Right atrium auricular region (tissue), 2 donors: ENCODE measurements around the gene COL1A1. TPM values are rescaled to one million over a fixed set of nuclear protein-coding genes. Genes with fewer than 3 reads are reported as not detected.

Source experiments
- DNase-seq: peaks from one replicate; pipeline ENCODE4 v3.0.0-alpha.2; 2019; ENCODE audit warnings: low spot score
- H3K27ac ChIP-seq, 2 donors: fragments of 200-600 bp; sonication (generic); 1 replicate in 1 of 2; 2 replicates in 1 of 2; pipeline ENCODE4 v1.5.1; 2016 to 2019
- H3K27me3 ChIP-seq, 2 donors: fragments of 200-600 bp; sonication (generic); one replicate each; pipeline versions ENCODE4 v1.5.1 to v1.6.0; 2017 to 2019
- H3K36me3 ChIP-seq: fragments of 200-600 bp; sonication (generic); one replicate; pipeline ENCODE4 v1.5.1; 2016
- H3K4me1 ChIP-seq, 2 donors: fragments of 200-600 bp; sonication (generic); one replicate each; pipeline versions ENCODE4 v1.5.1 to v1.6.0; 2017 to 2019
- H3K4me3 ChIP-seq, 2 donors: fragments of 200-600 bp; sonication (generic); 1 replicate in 1 of 2; 2 replicates in 1 of 2; pipeline ENCODE4 v1.5.1; 2017 to 2019; ENCODE audit warnings: mild to moderate bottlenecking in 1 of 2, moderate library complexity in 1 of 2
- H3K9me3 ChIP-seq, 2 donors: fragments of 200-600 bp; sonication (generic); one replicate each; pipeline ENCODE4 v1.5.1; 2019
- CTCF ChIP-seq, 2 donors: fragments of 200-600 bp; sonication (generic); IDR thresholded peaks; one replicate each; pipeline ENCODE4 v1.5.1; 2019; ENCODE audit warnings: antibody characterized with exemption in 2 of 2
- total RNA-seq, 2 donors: library from RNA; depleted of rRNA; stranded (reverse); fragments of >200 nt; gene quantifications; one replicate each; pipeline ENCODE4 v1.1.0, GENCODE V29; 2016

Gene COL1A1
- total RNA-seq, 2 donors from 2014 or later = 19.8 to 180 TPM

DNA sequence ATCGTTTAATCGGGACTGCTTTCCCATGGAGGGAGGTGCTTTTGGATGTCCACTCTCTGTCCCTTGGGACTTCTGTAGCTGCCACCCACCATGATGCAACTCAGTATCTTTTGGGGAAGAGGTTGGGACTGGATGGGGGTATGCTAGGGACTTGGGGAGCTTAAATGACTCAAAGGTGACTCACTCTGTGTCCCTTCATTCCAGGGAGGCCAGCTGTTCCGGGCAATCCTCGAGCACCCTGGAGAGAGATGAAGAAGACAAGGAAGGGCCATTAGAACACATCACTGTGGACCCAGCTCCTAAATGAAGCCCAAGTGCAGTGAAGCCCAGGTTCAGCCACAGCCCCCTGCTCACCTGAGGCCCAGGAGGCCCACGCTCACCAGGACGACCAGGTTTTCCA is 4.6 kb downstream of the COL1A1 start:
- no peak for TF ChIP-seq CTCF (IDR thresholded peaks at IDR 0.05)
- Histone ChIP-seq H3K27ac (peak overlapping the region; percentile 22 to 54), H3K36me3 (peaks cover 71% of the 10 kb centered on the region), H3K4me3 (no peak overlapping the region), H3K9me3 (no peaks in the 10 kb centered on the region), H3K4me1 (peaks cover 0 to 39% of the 10 kb centered on the region in 2 donors), H3K27me3 (no peaks in the 10 kb centered on the region)
- DNase-seq = no peak

DNA sequence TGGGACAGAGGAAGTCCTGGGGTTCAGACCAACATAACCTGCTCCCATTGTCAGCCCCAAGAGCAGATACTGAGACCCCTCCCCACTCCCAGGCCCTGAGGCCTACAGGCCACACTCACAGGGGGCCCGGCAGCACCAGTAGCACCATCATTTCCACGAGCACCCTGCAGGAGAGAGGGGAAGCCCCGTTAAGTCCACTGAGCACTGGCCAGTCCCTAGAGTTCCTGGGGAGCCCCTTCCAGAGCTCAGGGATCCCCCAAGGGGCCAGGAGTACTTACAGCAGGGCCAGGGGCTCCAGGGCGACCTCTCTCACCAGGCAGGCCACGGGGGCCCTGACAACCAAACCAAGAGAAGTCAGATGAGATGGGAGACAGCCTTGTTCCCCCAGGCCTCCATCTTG is 5.4 kb downstream of the COL1A1 start:
- Histone ChIP-seq H3K4me1 (peaks cover 0 to 39% of the 10 kb centered on the region in 2 donors), H3K9me3 (no peaks in the 10 kb centered on the region), H3K36me3 (peaks cover 77% of the 10 kb centered on the region), H3K27ac (peak overlapping the region; percentile 22 to 54), H3K4me3 (no peak overlapping the region), H3K27me3 (no peaks in the 10 kb centered on the region)
- TF ChIP-seq CTCF (IDR thresholded peaks at IDR 0.05) = no peak
- DNase-seq = no peak

DNA sequence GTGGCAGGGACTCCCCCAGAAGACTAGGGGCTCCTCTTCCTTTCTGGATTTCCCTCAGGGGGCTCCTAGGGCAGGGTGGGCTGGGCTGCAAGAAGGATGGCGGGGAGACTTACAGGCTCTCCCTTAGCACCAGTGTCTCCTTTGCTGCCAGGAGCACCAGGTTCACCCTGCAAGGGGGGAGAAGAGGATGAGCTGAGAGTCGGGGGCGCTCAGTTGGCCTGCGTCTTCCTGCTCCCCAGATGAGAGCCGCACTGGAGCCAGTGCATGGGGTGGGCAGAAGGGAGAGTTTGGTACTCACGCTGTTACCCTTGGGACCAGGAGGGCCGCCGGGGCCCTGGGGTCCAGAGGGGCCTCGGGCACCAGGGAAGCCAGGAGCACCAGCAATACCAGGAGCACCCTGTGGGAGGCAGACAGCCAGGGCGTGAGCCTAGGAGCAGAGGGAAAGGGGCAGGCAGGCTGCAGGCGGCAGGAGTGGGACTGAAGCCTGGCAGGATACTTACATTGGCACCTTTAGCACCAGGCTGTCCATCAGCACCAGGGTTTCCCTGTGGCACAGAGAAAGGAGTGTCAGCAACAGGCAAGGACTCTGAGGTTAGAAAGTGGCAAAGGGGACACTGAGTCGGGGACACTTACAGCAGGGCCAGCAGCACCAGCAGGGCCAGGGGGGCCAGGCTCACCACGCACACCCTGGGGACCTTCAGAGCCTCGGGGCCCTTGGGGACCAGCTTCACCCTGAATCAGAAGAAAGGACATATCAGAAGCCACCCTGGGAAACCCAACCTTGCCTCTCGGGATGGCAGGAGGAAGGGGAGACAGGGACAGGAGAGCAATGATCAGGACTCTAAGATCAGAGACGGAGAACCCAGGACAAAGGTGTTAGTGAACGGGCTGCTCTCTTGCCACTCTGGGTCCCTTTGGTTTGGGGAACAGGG is 6.2 kb downstream of the COL1A1 start:
- Histone ChIP-seq H3K4me1 (peaks cover 0 to 36% of the 10 kb centered on the region in 2 donors), H3K4me3 (no peak overlapping the region), H3K9me3 (no peaks in the 10 kb centered on the region), H3K27ac (peak overlapping the region; percentile 22 to 54), H3K27me3 (no peaks in the 10 kb centered on the region), H3K36me3 (peaks cover 85% of the 10 kb centered on the region)
- no peak for TF ChIP-seq CTCF (IDR thresholded peaks at IDR 0.05)
- DNase-seq = no peak

DNA sequence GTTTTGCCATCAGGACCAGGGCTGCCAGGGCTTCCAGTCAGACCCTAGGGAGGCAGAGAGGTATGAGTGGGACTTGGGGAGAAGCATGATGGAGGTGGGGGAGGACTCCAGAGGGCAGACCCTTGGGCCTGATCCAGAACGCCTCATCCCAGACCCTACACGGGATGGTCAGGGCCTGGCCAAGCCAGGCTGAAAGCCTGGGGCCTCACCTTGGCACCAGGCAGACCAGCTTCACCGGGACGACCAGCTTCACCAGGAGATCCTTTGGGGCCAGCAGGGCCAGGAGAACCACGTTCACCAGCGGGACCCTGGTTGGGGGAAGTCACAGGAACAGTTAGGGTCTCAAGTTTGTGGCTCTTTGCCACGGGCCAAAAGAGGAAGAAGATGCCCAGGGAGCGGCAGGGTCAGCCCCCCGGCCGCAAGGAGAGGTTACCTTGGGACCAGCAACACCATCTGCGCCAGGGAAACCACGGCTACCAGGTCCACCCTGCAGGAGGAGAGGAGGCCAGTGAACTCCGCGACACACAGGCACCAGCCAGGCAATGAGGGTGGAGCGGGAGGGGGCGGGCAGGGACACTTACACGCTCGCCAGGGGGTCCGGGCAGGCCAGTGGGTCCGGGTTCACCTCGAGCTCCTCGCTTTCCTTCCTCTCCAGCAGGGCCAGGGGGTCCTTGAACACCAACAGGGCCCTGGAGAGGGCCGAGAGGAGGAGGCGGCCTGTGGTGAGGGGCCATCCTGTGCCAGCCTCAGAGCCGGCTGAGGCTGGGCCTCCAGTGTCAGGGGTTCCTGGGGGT is 7.1 kb downstream of the COL1A1 start:
- Histone ChIP-seq H3K4me3 (no peak overlapping the region), H3K9me3 (no peaks in the 10 kb centered on the region), H3K27me3 (no peaks in the 10 kb centered on the region), H3K27ac (no peak overlapping the region), H3K4me1 (peaks cover 0 to 28% of the 10 kb centered on the region in 2 donors), H3K36me3 (peaks cover 92% of the 10 kb centered on the region)
- TF ChIP-seq CTCF (IDR thresholded peaks at IDR 0.05) = no peak
- no peak for DNase-seq

DNA sequence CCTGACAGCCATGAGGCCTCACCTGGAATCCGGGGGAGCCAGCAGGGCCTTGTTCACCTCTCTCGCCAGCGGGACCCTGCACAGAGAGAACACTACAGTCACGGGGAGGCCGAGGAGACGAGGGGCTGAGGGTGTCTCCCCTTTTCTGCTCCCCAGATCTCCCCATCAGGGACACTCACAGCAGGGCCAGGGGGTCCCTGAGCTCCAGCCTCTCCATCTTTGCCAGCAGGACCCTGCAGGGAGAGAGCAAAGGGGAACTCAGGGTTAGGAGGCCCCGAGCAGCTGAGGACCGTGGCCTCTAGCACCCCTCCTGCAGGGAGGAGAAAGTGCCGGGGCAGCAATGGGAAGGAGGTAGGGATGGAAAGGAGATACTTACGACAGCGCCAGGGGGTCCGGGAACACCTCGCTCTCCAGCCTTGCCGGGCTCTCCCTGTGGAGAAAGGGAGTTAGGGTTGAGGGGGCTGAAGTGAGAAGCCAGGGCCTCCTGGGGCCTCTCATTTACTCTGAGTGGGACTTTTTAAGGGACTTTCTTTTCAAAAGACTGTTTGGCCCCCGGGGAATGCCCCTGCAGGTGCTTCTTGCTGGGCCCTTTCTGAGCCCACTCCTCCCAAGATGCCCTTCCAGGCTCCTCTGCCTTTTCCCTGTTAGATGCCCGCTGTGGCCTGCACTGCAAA is 8.7 kb downstream of the COL1A1 start:
- H3K4me1 ChIP-seq = peaks cover 0 to 12% of the 10 kb centered on the region in 2 donors
- DNase-seq = no peak
- no peaks in the 10 kb centered on the region for H3K9me3 ChIP-seq
- no peak for TF ChIP-seq CTCF (IDR thresholded peaks at IDR 0.05)
- H3K27ac ChIP-seq = no peak overlapping the region
- no peaks in the 10 kb centered on the region for H3K27me3 ChIP-seq
- no peak overlapping the region for H3K4me3 ChIP-seq
- H3K36me3 ChIP-seq = peaks cover 88% of the 10 kb centered on the region
